GM19351 (cell line): ENCODE data around the gene WBP1.
"Not testable (repeated sequence)": the region's sequence is repeated elsewhere in the genome, so short reads cannot be mapped to it uniquely, and the experiment has no call there.

Source experiments
- ATAC-seq: cut with Tn5 transposase; IDR thresholded peaks from one replicate; pipeline ENCODE4 v1.9.1; 2021; ENCODE audit warnings: mild to moderate bottlenecking, moderate library complexity; ENCODE audit not compliant: unreplicated experiment

WBP1 gene

GRCh38 chr2:74448771-74449170 lies 9.5 kb upstream of the WBP1 start:
- no peak for ATAC-seq

GRCh38 chr2:74450570-74451190 lies 7.6 kb upstream of the WBP1 start:
- ATAC-seq: no peak

DNA sequence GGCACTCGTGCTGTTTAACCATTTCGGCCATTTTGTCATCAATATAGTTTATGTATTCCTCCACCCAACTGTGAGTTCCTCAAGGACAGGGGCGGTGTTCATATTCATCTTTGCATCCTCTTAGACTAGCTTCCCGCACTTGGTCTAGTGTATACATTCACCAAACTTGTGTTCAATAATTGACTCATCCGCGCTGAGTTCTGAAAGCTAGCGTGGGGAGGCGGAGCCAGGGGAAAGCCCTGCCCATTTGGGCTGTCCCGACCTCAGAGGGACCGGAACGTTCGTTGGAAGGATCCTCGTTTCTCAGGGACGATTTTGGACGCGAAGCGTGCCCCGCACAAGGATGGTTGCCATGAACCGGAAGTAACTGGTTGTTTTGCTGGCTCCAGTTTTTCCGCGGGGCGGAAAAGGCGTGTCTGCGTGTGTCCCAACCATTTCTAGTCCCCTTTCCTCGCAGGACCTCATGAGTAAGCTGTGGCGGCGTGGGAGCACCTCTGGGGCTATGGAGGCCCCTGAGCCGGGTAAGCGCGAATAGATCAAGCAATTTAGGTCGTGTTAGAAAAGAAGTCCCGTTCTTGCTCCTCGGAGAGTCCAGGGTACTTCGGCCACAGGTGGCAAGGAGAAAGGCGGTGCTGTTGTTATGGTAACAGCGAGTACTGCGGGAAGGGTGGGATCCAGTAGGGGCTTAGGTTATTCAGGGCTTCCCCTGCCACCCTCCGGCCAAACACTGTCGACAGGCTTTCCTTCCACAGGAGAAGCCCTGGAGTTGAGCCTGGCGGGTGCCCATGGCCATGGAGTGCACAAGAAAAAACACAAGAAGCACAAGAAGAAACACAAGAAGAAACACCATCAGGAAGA lies 3.4 kb upstream of the WBP1 start, which contains the start of gene INO80B:
INO80B (plus strand) TSS at position 434 of the 858 bp plus-strand sequence; CDS start at position 464, 30 bp downstream.
- ATAC-seq: peak; percentile 36

GRCh38 chr2:74457129-74457548 lies 1.1 kb upstream of the WBP1 start:
- no peak for ATAC-seq

GRCh38 chr2:74457549-74458131 lies 598 bp upstream of the WBP1 start:
- ATAC-seq: peak; percentile 32

DNA sequence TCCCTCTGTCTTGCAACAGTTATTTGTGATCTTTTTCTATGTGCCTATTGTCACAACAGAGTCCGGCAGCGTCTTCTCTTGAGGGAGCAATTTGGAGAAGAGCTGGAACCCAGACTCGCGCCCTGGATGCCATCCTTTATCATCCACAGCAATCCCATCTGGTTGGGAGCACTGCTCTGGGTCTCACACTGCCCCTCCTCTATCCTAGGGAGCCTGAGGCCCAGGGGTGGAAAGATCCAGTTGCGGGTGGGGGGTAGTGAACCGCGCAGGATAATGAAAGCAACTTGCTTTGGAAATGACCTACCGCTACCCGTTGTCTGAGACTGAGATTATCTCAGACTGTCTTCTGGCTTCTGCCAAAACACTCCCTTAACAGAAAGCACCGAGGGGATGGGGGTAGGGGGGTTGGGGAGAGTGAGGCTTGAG lies 713 bp downstream of the WBP1 start:
- ATAC-seq: no peak

DNA sequence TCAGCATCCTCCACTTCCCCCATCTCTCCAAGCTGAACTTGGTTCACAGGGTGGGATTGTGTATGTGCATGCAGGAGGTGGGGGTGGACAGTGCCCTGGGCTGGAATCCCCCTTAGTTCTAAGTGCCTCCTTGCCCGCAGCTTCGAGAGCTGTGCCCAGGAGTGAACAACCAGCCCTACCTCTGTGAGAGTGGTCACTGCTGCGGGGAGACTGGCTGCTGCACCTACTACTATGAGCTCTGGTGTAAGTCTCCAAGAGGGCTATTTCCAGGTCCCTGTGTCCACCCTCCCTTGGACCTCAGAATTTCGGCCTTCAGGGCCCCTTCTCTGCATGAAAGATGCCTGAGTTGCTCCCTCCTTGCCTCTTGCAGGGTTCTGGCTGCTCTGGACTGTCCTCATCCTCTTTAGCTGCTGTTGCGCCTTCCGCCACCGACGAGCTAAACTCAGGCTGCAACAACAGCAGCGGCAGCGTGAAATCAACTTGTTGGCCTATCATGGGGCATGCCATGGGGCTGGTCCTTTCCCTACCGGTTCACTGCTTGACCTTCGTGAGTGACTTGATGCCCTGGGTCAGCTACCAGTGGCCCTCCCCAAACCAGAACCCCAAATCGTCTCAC lies 1.4 kb downstream of the WBP1 start:
- not testable (repeated sequence) for ATAC-seq

DNA sequence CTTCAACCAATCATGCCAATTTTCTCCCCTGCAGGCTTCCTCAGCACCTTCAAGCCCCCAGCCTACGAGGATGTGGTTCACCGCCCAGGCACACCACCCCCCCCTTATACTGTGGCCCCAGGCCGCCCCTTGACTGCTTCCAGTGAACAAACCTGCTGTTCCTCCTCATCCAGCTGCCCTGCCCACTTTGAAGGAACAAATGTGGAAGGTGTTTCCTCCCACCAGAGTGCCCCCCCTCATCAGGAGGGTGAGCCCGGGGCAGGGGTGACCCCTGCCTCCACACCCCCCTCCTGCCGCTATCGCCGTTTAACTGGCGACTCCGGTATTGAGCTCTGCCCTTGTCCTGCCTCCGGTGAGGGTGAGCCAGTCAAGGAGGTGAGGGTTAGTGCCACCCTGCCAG lies 1.9 kb downstream of the WBP1 start:
- ATAC-seq: not testable (repeated sequence)

DNA sequence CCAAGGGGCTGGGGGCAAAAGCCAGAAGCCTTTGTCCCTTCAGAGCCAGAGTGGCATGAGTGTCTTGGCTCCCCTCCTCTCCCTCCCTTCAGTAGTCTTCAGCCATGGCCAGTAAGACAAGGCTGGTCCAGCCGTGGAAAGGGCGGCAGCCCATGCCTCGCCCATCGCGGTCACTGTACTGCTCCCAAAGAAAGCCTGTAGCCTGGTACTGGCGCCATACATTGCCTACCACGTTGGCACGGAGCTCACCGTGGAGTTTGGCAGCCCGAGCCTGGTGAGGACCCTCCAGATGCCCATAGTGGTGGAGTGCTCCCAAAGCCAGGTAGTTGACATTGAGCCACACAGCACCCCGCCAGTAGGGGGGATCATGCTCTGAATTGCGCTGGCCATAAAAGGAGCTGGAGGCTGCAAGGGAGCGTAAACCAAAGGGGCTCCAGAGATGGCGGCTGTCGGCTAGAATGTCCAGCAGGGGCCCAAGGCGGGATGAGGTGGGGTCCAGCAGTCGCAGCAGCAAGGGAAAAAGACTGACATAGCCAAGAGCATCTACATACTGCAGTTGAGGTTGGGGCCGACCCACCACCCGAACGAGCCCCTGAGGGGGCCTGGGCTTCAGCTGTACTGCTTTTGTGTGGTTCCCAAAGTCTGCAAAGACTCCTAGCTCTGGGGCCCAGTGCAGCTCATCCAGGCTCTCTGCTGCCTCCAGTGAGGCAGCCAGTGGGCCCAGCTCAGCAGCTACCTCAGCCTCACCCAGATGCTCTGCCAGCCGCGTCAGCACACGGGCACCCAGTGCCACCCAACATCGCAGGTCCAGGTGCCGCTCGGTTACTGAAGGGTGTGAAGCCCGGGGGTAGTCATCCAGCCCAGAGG lies 3.2 kb downstream of the WBP1 start:
- ATAC-seq: no peak

GRCh38 chr2:74462054-74462785 lies 4.0 kb downstream of the WBP1 start:
- ATAC-seq: no peak

DNA sequence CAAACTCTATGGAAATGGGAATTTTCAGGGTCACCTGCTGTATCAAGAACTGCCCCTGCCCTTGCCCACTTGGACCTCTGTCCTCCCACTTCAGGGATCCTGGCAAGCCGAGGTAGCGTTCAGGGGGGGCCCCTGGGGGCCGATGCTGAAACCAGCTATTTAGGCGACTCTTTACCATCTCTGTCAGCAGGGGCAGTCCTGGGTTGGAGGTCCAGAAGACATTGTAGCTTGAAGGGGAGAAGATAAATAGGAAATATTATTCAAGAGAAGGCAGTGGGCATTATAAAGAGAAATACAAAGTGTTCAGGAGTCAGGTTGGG lies 4.5 kb downstream of the WBP1 start:
- ATAC-seq: no peak

DNA sequence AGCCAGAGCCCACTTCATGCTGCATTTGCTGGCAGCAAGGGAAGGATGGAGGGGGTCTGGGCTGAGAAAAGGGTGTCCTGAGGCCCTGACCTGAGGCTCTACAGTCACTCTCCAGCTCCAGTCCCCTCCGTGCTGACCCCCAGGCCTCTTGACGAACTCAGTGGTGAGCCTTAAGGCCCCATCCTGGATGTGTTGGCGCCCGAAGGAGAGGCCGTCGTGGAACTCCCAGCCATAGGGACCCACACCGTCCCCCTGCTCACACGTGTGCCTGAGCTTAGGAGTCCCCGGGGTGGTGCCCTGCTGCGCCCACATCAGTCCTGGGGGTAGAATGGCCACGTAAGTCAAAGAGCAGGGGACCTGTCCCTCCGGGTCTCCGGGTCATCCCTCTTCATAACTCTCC lies 6.2 kb downstream of the WBP1 start:
- ATAC-seq: no peak

DNA sequence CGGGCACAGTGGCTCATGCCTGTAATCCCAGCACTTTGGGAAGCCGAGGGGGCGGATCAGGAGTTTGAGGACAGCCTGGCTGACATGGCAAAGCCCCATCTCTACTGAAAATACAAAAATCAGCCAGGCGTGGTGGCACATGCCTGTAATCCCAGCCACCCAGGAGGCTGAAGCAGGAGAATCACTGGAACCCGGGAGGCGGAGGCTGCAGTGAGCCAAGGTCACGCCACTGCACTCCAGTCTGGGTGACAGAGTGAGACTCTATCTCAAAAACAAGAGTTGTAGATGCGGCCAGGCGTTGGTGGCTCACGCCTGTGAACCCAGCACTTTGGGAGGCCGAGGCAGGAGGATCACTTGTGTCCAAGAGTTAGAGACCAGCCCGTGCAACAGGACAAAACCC lies 12.5 kb downstream of the WBP1 start:
- ATAC-seq: not testable (repeated sequence)

DNA sequence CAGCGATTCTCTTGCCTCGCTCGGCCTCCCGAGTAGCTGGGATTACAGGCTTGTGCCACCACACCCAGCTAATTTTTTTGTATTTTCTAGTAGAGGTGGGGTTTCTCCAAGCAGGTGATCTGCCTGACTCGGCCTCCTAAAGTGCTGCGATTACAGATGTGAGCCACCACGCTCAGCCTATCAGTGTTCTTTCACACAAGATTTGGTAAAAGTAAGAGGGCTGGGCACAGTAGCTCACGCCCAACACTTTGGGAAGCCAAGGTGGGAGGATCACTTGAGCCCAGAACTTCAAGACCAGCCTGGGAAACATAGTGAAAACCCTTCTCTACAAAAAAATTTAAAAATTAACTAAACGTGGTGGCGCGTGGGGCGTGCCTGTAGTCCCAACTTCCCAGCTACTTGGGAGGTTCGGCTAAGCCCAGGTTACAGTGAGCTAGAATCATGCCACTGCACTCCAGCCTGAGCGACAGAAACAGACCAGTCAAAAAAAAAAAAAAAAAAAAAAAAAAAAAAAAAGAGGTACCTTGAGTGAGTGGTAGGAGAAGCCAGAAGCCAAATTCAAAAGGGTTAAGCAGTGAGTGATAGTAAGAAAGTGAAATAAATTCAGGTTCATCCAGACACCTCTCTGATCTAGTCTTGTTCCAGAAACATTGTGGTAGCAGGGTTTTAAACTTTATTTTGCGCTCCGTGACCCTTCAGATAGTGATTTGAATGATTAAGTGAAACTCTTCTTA lies 13.3 kb downstream of the WBP1 start:
- no peak for ATAC-seq

DNA sequence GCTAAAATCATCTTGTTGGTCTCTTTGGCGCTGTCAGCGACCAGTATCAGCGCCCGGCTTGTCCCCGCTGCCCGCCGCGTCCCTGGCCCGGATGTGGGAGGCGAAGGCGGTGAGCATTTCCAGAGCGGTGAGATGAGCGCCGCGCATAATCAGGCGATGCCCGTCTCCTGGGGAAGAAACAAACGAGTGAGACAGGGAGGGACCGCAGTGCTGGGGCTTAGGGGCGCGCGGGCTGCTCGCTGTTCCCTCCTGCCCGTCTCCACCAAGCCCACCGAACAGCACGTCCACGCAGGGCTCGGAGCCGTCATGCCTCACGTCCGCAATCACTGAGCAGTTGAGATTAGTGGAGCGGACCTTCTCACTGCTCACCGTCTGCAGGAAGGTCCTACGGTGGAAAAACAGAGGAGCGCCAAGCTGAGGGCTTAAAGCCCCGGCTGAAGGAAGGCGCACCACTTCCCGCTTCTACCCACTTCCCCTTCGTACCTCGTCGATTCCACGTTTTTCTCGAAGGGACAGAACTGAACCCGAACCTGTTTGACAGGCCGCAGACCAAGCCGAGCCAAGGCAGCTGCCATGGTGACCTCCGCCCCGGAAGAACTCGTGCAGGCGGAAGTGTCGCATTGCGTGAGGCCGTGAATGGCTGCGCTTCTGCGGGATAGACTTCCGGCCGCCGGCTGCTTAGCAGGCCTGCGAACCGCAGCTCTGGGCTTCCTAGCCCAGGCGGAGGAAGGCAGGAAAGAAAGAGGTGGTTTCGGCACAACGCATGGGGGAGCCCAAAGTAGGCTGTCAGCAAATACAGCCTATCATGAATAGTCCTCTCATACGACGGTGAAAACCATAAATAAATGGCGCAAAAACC lies 14.1 kb downstream of the WBP1 start, which contains the start of gene MRPL53:
MRPL53 (minus strand) TSS at position 595 of the 859 bp plus-strand sequence; CDS start at position 575, 20 bp downstream.
- peak; percentile 90 for ATAC-seq

DNA sequence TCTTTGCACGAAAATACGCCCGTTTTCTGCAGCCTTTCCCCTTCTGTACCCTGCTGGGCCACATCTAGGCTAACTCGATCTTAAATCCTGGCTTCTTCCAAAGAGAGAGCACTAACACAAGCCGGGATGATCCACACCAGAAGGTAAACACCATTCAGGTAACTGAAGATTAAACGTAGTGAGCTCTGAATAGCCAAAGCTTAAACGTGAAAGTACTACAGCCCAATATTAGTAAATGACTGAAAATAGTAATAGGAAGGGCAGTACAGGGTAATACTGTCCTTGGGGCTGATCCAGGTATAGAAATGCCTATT lies 14.7 kb downstream of the WBP1 start:
- no peak for ATAC-seq

DNA sequence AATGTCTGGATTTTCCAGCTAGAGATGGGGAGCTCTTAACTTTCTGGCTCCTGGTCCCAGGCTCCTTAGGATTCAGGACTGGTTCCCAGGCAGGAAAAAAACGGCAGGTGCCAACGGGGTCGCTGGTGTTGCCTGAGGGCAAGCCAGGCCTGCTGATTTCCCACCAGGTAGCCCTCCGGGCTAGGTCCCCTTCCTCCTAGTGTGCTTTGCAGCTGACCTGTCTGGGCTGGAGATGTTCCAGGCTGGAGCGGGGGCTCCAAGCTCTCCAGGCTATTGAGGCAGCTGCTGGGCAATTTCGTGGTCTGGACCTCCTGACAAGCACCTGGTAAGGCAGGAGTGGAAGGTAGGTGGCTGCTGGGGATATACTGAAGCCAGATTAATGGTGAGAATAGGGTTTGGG lies 16.2 kb downstream of the WBP1 start:
- ATAC-seq: no peak

DNA sequence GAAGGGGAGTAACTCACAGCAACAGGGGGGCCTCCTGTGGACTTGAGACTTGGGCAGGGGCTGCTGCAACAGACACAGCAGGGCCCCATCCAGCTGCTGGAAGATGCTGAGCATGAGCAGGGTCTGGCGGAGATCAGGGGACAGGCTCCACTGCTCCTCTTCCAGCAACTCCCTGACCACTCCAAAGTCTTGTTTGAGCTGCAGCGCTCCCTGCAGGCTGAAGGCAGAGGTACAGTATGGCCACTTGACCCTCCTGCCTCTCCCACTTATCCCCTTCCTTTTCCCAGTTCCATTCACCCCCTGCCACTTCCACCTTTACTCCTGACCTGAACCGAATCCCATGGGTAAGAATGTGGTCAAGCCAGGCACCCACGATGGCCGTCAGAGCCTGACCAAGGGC lies 16.7 kb downstream of the WBP1 start:
- ATAC-seq: no peak
